Stimulated activated CD8-positive, alpha-beta memory T cell treated with anti-CD3 and anti-CD28 coated beads, Interleukin-12 subunit alpha, Interleukin-12 subunit beta, amount 100 ng/mL, for 1 hour (primary cell): ENCODE measurements around the gene CDK3.
"Not testable (repeated sequence)": the region's sequence is repeated elsewhere in the genome, so short reads cannot be mapped to it uniquely, and the experiment has no call there.

Experiments
- DNase-seq: peaks from one replicate; pipeline ENCODE4 v3.0.0-alpha.2; 2020; ENCODE audit warnings: low read depth

CDK3 gene

GRCh38 chr17:76039121-76039520, 38.5 kb downstream of the CDK3 start:
- no peak for DNase-seq

GRCh38 chr17:76040376-76040775, 39.7 kb downstream of the CDK3 start:
- no peak for DNase-seq

- DNase-seq: not testable (repeated sequence)
Measured at GRCh38 chr17:76042868-76043267, 42.2 kb downstream of the CDK3 start.

GRCh38 chr17:76044475-76045007, 43.9 kb downstream of the CDK3 start:
- DNase-seq: not testable (repeated sequence)

GRCh38 chr17:76046064-76046463, 45.4 kb downstream of the CDK3 start:
- DNase-seq: no peak

- DNase-seq: no peak
Measured at GRCh38 chr17:76048025-76048605, 47.5 kb downstream of the CDK3 start.

- no peak for DNase-seq
Measured at GRCh38 chr17:76048711-76049110, 48.1 kb downstream of the CDK3 start.

- DNase-seq: no peak
Measured at GRCh38 chr17:76049239-76049638, 48.6 kb downstream of the CDK3 start.

- no peak for DNase-seq
Measured at GRCh38 chr17:76049836-76050537, 49.3 kb downstream of the CDK3 start.

GRCh38 chr17:76050538-76051467, 50.1 kb downstream of the CDK3 start:
- no peak for DNase-seq

- DNase-seq: no peak
Measured at GRCh38 chr17:76051561-76051960, 50.9 kb downstream of the CDK3 start.

- DNase-seq: no peak
Measured at GRCh38 chr17:76053246-76054111, 52.8 kb downstream of the CDK3 start.

GRCh38 chr17:76054112-76054476, 53.4 kb downstream of the CDK3 start:
- no peak for DNase-seq
